GM19324 (cell line): ENCODE results near the gene AP1G1.
"Not testable (repeated sequence)": the region's sequence is repeated elsewhere in the genome, so short reads cannot be mapped to it uniquely, and the experiment has no call there.

Source experiments
- ATAC-seq: cut with Tn5 transposase; IDR thresholded peaks from one replicate; pipeline ENCODE4 v1.9.1; 2021; ENCODE audit warnings: mild to moderate bottlenecking, moderate library complexity; ENCODE audit not compliant: unreplicated experiment, low FRiP score

Gene AP1G1

DNA sequence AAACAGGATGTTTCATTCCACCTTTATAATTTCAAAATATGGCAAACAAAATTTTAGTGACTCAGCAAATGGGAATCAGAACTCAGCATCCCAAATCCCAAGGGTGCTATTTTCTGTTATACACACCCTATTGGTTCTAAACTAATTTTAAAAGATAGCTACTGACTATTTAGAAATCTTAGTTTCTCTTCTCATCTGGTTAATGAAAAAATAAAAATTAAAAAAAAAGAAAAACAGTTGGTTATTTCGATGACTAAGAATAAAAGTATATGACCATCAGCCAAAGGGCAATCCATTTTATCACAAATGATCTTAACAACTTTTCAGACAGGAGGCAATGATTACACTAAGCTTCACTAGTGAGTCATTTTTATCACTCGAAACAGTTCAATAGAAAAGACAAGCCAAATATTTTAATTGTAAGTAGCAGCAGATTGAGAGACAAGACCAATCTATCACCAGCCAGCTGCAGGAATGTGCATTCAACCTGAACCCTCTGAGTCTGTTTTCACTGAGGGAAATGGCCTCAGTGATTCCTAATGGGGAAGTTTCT lies 99.3 kb downstream of the AP1G1 start:
- ATAC-seq: no peak

DNA sequence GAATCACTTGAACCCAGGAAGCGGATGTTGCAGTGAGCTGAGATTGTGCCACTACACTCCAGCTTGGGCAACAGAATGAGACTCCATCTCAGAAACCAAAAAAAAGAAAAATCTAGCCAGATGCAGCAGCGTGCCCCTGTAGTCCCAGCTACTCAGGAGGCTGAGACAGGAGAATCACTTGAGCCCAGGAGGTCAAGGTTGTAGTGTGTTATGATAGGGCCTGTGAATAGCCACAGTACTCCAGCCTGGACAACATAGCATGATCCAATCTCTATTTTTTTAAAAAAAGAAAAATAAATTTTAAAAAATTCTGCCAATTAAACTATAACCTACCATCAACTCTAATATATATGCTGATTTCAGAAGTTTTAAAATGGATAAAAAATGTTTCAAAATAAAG lies 99.9 kb downstream of the AP1G1 start:
- no peak for ATAC-seq

DNA sequence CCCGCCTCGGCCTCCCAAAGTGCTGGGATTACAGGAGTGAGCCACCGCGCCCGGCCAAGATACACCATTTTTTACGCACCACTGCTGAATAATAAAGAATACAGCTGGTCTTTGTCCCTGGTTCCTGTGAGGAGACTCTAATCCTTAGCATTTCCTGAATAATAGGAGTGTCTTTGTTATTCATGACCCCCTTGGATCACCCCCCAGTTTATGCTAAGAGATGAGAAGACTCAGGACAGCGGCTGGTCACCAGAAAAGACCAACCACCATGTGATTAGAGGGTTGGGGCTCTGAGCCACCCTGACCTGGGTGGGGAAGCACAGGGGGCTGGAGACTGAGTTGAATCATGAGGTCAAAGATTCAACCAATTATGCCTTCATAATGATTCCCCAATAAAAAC lies 101.4 kb downstream of the AP1G1 start:
- ATAC-seq: no peak

DNA sequence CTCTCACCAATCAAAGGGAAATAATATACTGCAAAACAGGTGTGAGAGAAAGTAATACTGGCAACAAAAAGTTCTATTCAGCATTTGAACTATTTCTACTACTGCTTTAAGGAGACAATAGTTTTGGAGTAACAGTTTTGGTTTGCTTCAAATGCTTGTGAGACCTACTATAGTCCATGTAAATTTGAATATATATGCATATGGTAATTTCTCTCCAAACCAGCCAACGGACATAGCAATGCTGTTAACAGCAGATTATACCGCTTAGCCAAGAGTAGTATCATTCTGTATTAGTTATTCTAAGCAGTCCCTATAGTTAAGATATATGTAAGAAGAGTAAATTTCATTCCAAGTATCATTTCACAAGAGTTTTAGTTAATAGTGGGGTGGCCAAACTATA lies 102.6 kb downstream of the AP1G1 start:
- no peak for ATAC-seq

DNA sequence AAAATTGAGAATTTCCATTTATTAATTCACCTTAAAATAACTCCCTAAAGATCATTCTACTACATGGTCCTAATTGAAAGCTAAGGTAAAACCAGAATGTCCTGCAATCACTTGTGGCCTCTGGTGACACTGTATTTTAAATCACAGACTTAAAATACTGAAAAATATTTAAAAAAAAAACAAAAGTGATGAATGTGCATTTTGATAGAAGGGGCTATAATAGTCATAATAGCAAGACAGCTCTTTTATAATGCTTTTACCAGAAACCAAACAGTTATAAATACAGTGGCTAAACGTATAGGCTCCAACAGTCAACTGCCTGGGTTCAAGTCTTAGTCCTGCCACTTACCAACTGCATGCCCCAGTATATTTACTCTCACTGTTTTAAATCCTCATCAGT lies 105.3 kb downstream of the AP1G1 start:
- no peak for ATAC-seq

DNA sequence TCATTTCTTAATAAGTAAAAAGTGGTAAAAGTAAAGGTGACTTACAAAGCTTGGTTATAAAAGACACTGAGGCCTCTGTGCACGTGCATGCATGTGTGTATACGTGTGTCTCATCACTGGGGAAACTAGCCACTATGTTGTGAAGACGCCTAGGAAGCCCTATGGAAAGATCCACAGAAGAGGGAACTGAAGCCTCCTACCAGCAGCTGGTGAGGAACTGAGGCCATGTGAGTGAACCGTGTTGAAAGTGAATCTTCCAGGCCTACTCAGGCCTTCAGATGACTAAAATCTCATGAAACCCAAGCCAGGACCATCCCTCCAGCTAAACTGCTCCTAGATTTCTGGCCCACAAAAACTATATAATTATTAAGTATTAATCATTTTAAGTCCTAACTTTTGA lies 107.8 kb downstream of the AP1G1 start:
- ATAC-seq: no peak

DNA sequence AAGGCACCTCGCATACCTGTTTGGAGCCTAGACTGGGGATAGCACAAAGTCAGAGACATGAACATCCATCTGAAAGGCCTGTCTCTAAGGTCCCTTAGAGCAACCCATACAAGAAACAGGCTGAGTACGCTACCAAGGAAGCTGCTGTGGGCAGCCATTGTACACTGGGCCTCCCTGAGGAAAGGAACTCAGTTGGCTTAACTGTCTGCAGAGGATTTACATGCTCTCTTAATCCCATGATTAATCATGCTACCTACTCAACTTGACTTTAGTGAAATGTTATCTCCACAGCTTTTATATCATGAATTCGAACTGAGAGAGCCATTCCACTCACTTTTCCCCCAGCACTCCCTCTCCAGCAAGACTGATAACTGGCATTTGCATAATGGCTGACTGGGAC lies 110.1 kb downstream of the AP1G1 start:
- ATAC-seq: no peak

DNA sequence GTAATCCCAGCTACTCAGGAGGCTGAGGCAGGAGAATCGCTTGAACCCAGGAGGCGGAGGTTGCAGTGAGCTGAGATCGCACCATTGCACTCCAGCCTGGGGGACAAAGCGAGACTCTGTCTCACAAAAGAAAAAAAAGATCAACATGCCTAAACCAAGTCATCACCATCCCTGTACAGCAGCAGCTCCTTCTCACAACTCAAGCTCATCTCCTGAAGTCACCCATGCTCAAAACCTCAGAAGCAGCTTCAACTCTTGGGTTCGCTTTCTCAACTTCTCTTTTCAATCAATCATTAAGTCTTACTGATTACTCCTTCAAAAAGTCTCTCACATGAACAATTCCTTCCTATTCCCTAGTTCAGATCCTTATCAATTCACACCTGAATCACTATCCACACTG lies 115.5 kb downstream of the AP1G1 start:
- no peak for ATAC-seq

DNA sequence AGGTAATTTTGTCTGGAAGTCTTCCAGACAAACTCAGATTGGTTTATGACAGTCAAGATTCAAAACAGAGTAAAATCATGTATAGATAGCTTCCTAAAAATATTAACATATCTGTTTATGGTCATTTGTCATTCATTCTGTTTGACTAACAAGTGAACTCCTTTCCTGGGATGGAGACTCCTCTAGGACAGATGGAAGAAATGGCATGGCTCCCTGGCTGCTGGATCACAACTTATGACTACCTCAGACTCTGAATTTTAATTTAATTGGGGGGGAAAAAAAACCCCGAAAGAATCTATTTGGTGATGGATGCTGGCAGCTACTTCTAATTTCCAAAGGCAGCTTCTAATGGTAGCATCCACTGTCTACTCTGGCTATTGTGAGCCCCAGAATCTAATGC lies 118.7 kb downstream of the AP1G1 start:
- ATAC-seq: no peak

DNA sequence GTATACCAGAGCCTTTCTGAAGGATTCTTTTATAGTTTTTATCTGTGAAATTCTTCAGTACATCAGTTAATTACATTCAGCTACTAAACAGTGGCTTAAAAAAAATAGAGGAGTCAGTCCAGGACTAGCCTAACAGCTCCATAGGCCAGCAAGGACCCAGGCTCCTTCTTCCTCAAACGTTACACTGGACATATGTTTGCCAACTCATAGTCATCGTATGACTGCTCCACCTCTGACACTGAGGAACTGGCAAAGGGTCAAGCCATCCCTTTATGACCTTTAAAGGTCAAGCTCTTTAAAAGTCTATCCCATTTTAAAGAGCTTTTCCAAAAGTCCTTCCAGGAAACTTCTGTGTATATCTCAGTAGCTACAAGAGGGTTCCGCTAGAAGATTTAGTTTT lies 120.8 kb downstream of the AP1G1 start:
- no peak for ATAC-seq

DNA sequence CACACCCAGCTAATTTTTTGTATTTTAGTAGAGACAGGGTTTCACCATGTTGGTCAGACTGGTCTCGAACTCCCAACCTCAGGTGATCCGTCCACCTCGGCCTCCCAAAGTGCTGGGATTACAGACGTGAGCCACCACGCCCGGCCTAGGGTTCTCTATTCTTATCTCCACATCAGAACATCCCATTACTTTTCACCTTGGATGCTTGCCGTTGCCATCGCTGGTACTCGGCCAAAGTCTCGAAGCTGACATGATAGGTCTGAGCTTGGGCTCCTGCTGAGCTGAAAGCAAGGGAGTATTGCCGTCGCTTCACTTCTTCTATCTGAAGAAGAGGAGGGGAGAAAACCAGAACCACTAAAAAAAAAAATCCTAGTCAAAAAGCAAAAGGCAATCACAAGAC lies 124.4 kb downstream of the AP1G1 start:
- not testable (repeated sequence) for ATAC-seq

DNA sequence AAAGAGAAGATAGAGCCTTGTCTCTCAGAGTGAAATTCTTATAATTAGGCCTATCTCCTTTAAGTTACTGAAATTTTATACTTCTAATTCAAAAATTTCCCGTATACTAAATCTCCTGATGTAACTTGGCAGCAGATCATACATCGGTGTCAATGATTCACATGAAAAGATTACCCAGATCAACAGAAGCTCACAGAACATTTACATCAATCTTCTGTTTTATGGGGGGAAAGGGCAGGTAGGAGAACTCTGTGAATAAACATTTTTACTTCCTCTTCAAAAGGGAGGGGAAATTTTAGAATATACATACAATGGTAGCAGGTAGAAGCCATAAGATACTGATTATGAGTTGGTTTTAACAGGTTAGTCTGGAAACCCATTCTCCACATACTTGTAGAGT lies 127.3 kb downstream of the AP1G1 start:
- ATAC-seq: no peak
